K562 (cell line): ENCODE results near the gene CRLF1. TPM values are rescaled to one million over a fixed set of nuclear protein-coding genes. Genes with fewer than 3 reads are reported as not detected.

Experiments used
- NFIC ChIP-seq: fragments of 450-650 bp; IDR thresholded peaks from 2 replicates; pipeline ENCODE4 v1.6.1; 2017; ENCODE audit warnings: mild to moderate bottlenecking, inconsistent platforms
- SMAD2 ChIP-seq: fragments of 150-350 bp; IDR thresholded peaks from 2 replicates; pipeline ENCODE4 v1.6.1; 2014; ENCODE audit warnings: low read depth, mild to moderate bottlenecking, low read length
- ZBTB2 ChIP-seq: fragments of 450-650 bp; IDR thresholded peaks from 2 replicates; pipeline ENCODE4 v1.6.1; 2016; ENCODE audit warnings: antibody characterized with exemption
- ZNF282 ChIP-seq: sonication (generic); formaldehyde crosslinking; IDR thresholded peaks from 2 replicates; pipeline ENCODE4 v1.8.1; 2023; ENCODE audit warnings: missing genetic modification reagents
- ZNF318 ChIP-seq, 2 experiments: fragments of 450-650 bp; IDR thresholded peaks; 2 replicates each; pipeline ENCODE4 v1.6.1; 2016; ENCODE audit warnings: mild to moderate bottlenecking in 2 of 2, borderline replicate concordance in 1 of 2, low read depth in 1 of 2, moderate library complexity in 1 of 2
- polyA plus RNA-seq, 8 experiments: library from polyadenylated mRNA; depleted of rRNA in 4 of 8; stranded (reverse) in 5 of 8; unstranded in 3 of 8; fragments of >200 nt; fragmentation: Nextera tagmentation in 2 of 8; fragmentation: Illumina TruSeq in 1 of 8; extraction: Ambion mirVana in 2 of 8; extraction: Trizol in 1 of 8; gene quantifications; 2 replicates each; pipeline versions ENCODE4 v1.2.1 to v1.2.3, GENCODE V29; 2011 to 2014; ENCODE audit warnings: inconsistent platforms in 1 of 8, missing spikeins in 1 of 8
- total RNA-seq, 7 experiments: library from RNA; depleted of rRNA in 6 of 7; stranded (reverse); fragments of >200 nt in 6 of 7; fragmentation: Illumina TruSeq in 2 of 7; extraction: Trizol in 2 of 7; gene quantifications; 2 replicates each; pipeline versions ENCODE4 v1.2.1 to v1.2.3, GENCODE V29; 2011 to 2021; ENCODE audit warnings: low replicate concordance in 1 of 7

Gene CRLF1
- total and polyA plus RNA-seq, 9 of the 15 experiments (the other 6 are each of a cell fraction or from before 2014, with no cell fraction given): 0.85 to 3.6 (median 1.7) TPM

GRCh38 chr19:18589380-18590272 is 17.0 kb downstream of the CRLF1 start (continued):
- TF ChIP-seq ZNF318 (IDR thresholded peaks at IDR 0.05; ENCODE audit: borderline replicate concordance in 1 of 2, low read depth in 1 of 2): no peak
- no peak for TF ChIP-seq SMAD2
- peak; percentile 77 for TF ChIP-seq ZNF282 (CRISPR knock-in tag)
- peak; percentile 8 for TF ChIP-seq NFIC
- 0 out of 2 replicates have a peak, but pooled peaks have one; percentile 40 for TF ChIP-seq ZBTB2
- TF ChIP-seq, all 486 proteins: peak for 120
